MCF 10A (cell line): ENCODE results near the gene FJX1. TPM values are rescaled to one million over a fixed set of nuclear protein-coding genes. Genes with fewer than 3 reads are reported as not detected.

Source experiments
- BruUV-seq: library from RNA; stranded (reverse); fragments of 400-500 nt; replicated peaks from 2 replicates; lab custom pipeline; 2021; lab: Mats Ljungman, UMichigan
- CTCF ChIA-PET: fragments of 300-600 bp; sonication (Branson Sonifier 250); formaldehyde crosslinking; extraction: SDS; loops from one replicate; lab custom pipeline; 2021; ENCODE audit warnings: antibody characterized with exemption, inconsistent platforms; lab: Yijun Ruan, JAX
- POLR2A ChIA-PET: fragments of 300-600, 350-650 bp; sonication (Branson Sonifier 250); formaldehyde crosslinking; extraction: SDS; loops from one replicate; lab custom pipeline; 2020; ENCODE audit warnings: antibody characterized with exemption, inconsistent platforms; lab: Yijun Ruan, JAX
- DNase-seq: peaks from one replicate; pipeline ENCODE4 v3.0.0-alpha.2; 2018; ENCODE audit not compliant: unreplicated experiment
- H3K27ac Mint-ChIP-seq: one replicate; pipeline ENCODE4 v1.8.0; 2022; ENCODE audit warnings: mild to moderate bottlenecking, low read depth, mixed read lengths; ENCODE audit not compliant: unreplicated experiment
- H3K27me3 Mint-ChIP-seq: one replicate; pipeline ENCODE4 v1.8.0; 2022; ENCODE audit warnings: mixed read lengths; ENCODE audit not compliant: insufficient read depth, unreplicated experiment
- H3K36me3 Mint-ChIP-seq: one replicate; pipeline ENCODE4 v1.8.0; 2022; ENCODE audit warnings: mild to moderate bottlenecking, moderate library complexity, mixed read lengths; ENCODE audit not compliant: insufficient read depth, unreplicated experiment
- H3K4me1 Mint-ChIP-seq: one replicate; pipeline ENCODE4 v1.8.0; 2022; ENCODE audit warnings: mixed read lengths; ENCODE audit not compliant: insufficient read depth, unreplicated experiment
- H3K4me3 Mint-ChIP-seq: one replicate; pipeline ENCODE4 v1.8.0; 2022; ENCODE audit warnings: mild to moderate bottlenecking, moderate library complexity, mixed read lengths; ENCODE audit not compliant: unreplicated experiment
- H3K9me3 Mint-ChIP-seq: one replicate; pipeline ENCODE4 v1.8.0; 2022; ENCODE audit warnings: mixed read lengths; ENCODE audit not compliant: unreplicated experiment
- CTCF ChIP-seq: fragments of 200-600 bp; IDR thresholded peaks from one replicate; pipeline ENCODE4 v1.8.0; 2022; ENCODE audit warnings: antibody characterized with exemption, mild to moderate bottlenecking; ENCODE audit not compliant: unreplicated experiment
- intact Hi-C: fragments of 100-400 bp; cut with micrococcal nuclease; formaldehyde crosslinking; loops from 2 replicates; pipeline ENCODE4 v1.14.1; 2022
- total RNA-seq: library from RNA; stranded (reverse); gene quantifications from 2 replicates; pipeline ENCODE4 v1.2.3, GENCODE V29; 2022

FJX1 gene
- total RNA-seq, 1 experiment from 2014 or later, result 53.7 TPM

- BruUV-seq, result no TSS peak
- Mint-ChIP-seq H3K27ac (no peak overlapping the region), H3K4me3 (no peak overlapping the region), H3K4me1 (peaks cover 32% of the 10 kb centered on the region), H3K27me3 (peaks cover 12% of the 10 kb centered on the region), H3K36me3 (no peaks in the 10 kb centered on the region), H3K9me3 (no peaks in the 10 kb centered on the region)
- CTCF ChIA-PET, result interaction anchor here (0.7 to 1.2 kb wide), 2 partner anchors 10 to 101 kb away, joined by 3 read pairs; no protein-coding TSS in a partner anchor
- intact Hi-C loops, result no loop called here
- peak; percentile 33 for DNase-seq
- POLR2A ChIA-PET, result no interaction called here
- no peak for TF ChIP-seq CTCF
These were observed 29.6 kb upstream of the FJX1 start for GRCh38 chr11:35588627-35589026.

- Mint-ChIP-seq H3K36me3 (no peaks in the 10 kb centered on the region), H3K4me3 (no peak overlapping the region), H3K4me1 (peaks cover 30% of the 10 kb centered on the region), H3K27me3 (peaks cover 12% of the 10 kb centered on the region), H3K27ac (no peak overlapping the region), H3K9me3 (no peaks in the 10 kb centered on the region)
- CTCF ChIA-PET, result interaction anchor here (0.7 to 1.2 kb wide), 2 partner anchors 9 to 101 kb away, joined by 3 read pairs; no protein-coding TSS in a partner anchor
- DNase-seq, result no peak
- intact Hi-C loops, result no loop called here
- TF ChIP-seq CTCF, result no peak
- POLR2A ChIA-PET, result no interaction called here
- no TSS peak for BruUV-seq
These were observed 29.0 kb upstream of the FJX1 start for GRCh38 chr11:35589281-35589680.

GRCh38 chr11:35590412-35590811 lies 27.8 kb upstream of the FJX1 start:
- intact Hi-C loops, result no loop called here
- ChIA-PET CTCF (interaction anchor here (0.6 to 1.0 kb wide), 4 partner anchors 26 to 671 kb away, joined by 3 to 4 read pairs (median 4); no protein-coding TSS in a partner anchor), POLR2A (no interaction called here)
- Mint-ChIP-seq H3K36me3 (no peaks in the 10 kb centered on the region), H3K27me3 (peaks cover 12% of the 10 kb centered on the region), H3K4me3 (no peak overlapping the region), H3K9me3 (no peaks in the 10 kb centered on the region), H3K27ac (no peak overlapping the region), H3K4me1 (peaks cover 27% of the 10 kb centered on the region)
- TF ChIP-seq CTCF, result no peak
- peak; percentile 16 for DNase-seq
- no TSS peak for BruUV-seq

GRCh38 chr11:35593143-35593542 lies 25.1 kb upstream of the FJX1 start:
- Mint-ChIP-seq H3K4me3 (no peak overlapping the region), H3K27ac (no peak overlapping the region), H3K36me3 (no peaks in the 10 kb centered on the region), H3K27me3 (peaks cover 12% of the 10 kb centered on the region), H3K4me1 (peaks cover 20% of the 10 kb centered on the region), H3K9me3 (no peaks in the 10 kb centered on the region)
- DNase-seq, result peak; percentile 84
- TF ChIP-seq CTCF, result no peak
- no TSS peak for BruUV-seq
- intact Hi-C loops, result no loop called here
- ChIA-PET POLR2A (interaction anchor here (1.1 kb wide), 2 partner anchors 9 to 26 kb away, joined by 3 read pairs; no protein-coding TSS in a partner anchor), CTCF (no interaction called here)
